G401.6 (cell line): Measurements from ENCODE around the gene TEX14.
"Not testable (repeated sequence)": the region's sequence is repeated elsewhere in the genome, so short reads cannot be mapped to it uniquely, and the experiment has no call there.

ENCODE experiments used
- FAIRE-seq: peaks from 2 replicates; lab custom pipeline; 2012; peaks lifted over from hg19 to GRCh38; lab: Jason Lieb, UNC

Gene TEX14

GRCh38 chr17:58658804-58659713, 32.8 kb downstream of the TEX14 start:
- peak; percentile 80 for FAIRE-seq

DNA sequence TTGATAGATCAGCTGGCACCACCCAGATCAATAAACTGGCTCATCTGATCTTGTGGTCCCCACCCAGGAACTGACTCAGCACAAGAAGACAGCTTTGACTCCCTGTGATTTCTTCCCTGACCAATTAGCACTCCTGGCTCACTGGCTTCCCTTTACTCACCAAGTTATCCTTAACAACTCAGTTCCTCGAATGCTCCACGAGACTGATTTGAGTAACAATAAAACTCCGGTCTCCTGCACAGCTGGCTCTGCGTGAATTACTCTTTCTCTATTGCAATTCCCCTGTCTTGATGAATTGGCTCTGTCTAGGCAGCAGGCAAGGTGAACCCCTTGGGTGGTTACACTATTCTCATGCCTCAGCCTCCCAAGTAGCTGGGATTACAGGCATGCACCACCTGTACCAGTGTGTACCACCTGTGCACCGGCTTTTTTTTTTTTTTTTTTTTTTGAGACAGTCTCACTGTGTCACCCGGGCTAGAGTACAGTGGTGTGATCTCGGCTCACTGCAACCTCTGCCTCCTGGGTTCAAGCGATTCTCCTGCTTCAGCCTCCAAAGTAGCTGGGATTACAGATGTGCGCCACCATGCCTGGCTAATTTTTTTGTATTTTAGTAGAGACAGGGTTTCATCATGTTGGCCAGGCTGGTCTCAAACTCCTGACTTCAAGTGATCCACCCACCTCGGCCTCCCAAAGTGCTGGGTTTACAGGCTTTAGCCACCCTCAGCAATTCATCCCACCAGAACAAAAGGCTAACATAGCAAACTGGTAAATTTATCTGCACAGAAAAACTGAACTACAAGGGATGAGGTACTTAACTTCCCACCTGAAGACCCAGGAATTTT, 33.7 kb downstream of the TEX14 start:
- FAIRE-seq: not testable (repeated sequence)

GRCh38 chr17:58648236-58648635, 43.6 kb downstream of the TEX14 start:
- FAIRE-seq: no peak

GRCh38 chr17:58643147-58643546, 48.7 kb downstream of the TEX14 start:
- no peak for FAIRE-seq

GRCh38 chr17:58641887-58642311, 49.9 kb downstream of the TEX14 start:
- no peak for FAIRE-seq

DNA sequence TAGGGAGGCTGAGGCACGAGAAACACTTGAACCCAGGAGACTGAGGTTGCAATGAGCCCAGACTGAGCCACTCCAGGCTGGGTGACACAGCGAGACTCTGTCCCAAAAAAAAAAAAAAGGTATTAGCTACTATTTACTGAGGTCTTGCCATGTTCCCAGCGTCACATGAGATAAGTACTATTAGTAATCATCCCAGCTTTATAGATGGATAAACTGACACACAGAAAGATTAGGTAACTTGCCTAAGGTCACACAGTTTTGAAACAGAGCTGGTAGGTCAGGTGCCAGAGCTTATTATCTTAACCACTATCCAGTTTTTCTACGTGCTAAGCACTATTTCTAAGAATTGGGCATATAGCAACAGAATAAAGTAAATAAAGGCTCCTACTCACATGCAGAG, 51.6 kb downstream of the TEX14 start:
- no peak for FAIRE-seq

GRCh38 chr17:58639681-58640080, 52.2 kb downstream of the TEX14 start:
- no peak for FAIRE-seq

DNA sequence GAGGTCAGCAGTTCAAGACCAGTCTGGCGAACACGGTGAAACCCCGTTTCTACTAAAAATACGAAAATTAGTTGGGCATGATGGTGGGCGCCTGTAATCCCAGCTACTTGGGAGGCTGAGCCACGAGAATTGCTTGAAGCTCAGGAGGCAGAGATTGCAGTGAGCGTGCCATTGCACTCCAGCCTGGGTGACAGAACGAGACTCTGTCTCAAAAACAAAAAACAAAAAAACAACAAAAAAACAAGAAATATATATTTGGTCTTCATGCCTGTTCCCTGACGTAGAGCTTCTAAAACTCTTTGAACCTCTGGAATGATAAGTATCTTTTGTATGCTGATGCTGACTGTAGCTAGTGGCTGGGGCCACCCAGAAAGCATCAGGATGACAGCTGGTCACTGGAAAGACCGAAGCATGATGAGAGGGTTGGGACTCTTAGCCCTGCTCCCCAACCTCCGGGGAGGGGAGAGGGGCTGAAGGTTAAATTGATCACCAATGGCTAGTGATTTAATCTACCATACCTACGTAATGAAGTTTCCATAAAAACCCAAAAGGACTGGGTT, 54.8 kb downstream of the TEX14 start:
- FAIRE-seq: no peak

- no peak for FAIRE-seq
Observed at GRCh38 chr17:58632324-58633314, 59.2 kb downstream of the TEX14 start.

DNA sequence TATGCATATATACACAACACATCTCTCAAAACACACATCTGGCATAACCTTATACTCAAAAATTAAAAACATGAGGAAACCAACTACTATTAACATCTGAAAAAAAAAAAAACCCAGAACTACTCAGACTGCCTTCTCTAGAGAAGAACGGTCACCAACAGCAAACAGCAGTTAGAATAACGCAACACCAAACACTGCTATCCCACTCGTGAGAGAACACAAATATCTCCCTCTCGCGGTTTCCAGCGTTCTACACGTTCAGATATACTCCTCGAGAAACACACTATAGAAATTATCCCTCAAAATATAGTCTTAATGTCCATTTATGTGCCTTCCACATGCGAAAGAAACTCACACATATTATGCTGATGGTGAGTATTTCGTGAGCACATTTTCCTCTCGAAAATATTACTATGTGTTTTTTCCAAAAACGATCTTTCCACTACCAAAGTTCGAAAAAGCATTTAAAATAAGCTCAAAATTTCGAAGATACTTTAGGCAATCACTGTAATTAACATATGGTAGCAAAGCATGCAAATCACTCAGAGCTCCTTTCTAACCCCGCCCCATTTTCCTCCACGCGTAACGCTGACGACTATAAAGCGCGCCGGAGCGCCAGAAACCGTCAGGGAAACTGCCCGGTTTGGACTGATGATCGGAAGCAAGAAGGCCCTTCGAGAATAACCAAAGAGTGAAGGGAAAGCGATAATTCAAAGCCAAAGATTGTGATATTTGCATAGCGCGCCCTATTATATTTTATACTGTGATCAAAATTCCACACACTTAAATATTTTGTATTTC, 60.1 kb downstream of the TEX14 start:
- peak; percentile 97 for FAIRE-seq

- FAIRE-seq: no peak
Observed at GRCh38 chr17:58630883-58631522, 60.8 kb downstream of the TEX14 start.

DNA sequence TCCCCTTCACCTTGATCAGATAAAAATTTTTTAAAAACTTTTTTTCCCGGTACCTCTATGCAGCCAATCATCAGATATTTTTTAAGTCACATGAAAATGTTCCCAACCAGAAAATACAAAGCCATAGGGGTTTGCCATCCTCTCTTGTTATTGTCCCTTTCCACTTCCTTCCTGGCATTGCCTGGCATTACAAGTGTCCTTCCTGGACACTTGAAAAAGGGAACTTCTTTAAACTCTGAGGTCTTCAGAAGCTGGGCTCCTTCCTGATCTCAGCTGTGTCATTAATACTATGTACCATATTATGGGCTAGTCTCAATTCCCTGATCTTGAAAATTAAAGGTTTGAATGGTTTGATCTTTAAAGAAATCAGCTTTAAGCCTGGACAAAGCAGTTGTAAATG, 64.9 kb downstream of the TEX14 start:
- no peak for FAIRE-seq

DNA sequence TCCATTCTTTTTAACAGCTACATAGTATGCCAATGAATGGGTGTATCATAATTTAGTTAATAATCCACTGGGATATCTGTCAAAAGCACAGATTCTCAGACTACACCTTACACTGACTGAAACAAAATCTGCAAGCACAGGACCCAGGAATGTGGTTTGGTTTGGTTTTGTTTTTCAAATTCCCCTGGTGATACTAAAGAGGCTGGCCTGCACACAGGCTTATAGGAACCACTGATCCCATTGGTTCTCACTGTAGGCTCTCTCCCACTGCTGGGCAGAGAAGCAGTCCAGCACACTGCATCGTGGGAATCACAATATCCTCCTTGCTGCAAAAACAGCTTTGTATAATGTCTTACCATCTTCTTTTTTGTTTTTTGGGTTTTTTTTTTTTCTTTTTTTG, 67.1 kb downstream of the TEX14 start:
- no peak for FAIRE-seq

GRCh38 chr17:58621174-58621573, 70.7 kb downstream of the TEX14 start:
- no peak for FAIRE-seq

- FAIRE-seq: no peak
Observed at GRCh38 chr17:58618336-58618735, 73.5 kb downstream of the TEX14 start.

DNA sequence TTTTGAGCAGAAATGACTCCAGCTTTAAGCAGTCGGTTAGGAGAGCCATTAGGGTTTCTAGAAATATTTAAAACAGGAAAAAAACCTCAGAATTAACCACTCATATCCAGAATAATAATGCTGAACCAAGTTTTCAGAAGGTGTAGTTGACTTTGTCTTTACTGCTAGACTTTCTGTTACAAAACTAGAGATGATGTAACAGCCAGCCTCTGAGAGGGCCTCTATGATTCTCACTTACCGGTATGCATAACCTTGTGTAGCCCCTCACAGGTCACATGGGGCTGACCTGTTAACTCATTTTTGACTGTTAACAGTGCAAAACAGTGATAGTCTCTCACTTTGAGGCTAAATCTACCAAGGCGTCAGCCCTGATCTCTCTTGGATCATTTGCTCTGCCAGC, 74.3 kb downstream of the TEX14 start:
- FAIRE-seq: no peak

- FAIRE-seq: no peak
Observed at GRCh38 chr17:58615768-58616659, 75.8 kb downstream of the TEX14 start.

DNA sequence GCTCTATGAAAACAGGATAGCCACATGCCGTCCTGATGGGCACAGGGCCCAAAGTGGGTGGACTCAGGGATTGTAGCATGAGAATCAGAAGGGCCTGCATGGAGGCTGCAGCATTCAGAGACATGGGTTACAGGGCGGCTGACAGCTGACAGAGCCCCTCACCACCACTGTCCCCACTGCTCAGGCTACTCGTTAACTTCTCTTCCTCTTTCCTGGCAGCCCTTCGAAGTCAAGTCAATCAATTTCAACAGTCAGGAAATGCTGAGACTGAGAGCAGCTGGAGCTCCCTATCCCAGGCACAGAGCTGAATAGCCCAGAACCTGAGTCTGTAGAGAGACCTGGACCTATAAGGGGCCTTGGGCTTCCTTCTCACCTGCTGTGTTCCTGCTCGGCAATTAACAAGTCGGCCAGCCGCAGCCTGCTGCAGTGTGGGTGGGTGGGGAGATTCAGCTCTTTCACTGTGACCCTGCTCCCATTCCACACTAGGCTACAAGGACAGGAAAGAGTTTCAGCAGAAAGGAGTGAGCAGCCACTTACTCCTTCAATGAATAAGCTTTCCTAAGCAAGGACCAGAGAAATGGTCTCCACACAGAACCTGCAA, 76.9 kb downstream of the TEX14 start:
- FAIRE-seq: no peak

GRCh38 chr17:58611331-58611730, 80.5 kb downstream of the TEX14 start:
- no peak for FAIRE-seq
